Fibroblast of upper back skin (primary cell): ENCODE measurements around the gene TUBB.
A peak's percentile ranks its signal among the peaks of the same experiment; 100 is the strongest.
"Not testable (repeated sequence)": the region's sequence is repeated elsewhere in the genome, so short reads cannot be mapped to it uniquely, and the experiment has no call there.

Source experiments
- DNase-seq: peaks from one replicate; pipeline ENCODE4 v3.0.0-alpha.2; 2013

TUBB gene

DNA sequence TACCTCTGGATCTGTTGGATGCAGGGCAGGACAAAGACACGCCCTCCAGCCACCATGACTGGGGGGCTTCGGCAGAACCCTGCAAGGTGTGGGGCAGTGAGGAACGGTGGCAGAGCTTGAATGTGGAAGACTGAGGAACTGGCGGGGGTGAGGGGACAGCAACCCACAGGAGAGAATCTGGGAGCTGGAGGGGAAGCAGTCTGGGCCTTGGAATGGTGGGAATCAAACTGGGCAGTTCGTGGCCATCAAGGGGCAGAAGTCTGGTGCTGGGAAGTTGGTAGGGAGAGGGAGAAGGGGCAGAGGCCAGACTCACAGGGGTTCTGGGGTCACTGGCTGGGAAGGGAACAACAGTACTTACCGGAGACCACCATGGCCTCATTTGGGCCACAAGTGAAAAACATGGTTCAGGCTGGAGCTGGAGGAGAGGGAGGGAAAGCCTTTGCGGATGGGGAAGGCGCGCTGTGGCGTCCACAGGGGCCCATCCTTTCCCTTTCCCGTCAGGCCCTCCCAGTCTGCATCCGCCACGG lies 21.7 kb downstream of the TUBB start:
- DNase-seq: no peak

DNA sequence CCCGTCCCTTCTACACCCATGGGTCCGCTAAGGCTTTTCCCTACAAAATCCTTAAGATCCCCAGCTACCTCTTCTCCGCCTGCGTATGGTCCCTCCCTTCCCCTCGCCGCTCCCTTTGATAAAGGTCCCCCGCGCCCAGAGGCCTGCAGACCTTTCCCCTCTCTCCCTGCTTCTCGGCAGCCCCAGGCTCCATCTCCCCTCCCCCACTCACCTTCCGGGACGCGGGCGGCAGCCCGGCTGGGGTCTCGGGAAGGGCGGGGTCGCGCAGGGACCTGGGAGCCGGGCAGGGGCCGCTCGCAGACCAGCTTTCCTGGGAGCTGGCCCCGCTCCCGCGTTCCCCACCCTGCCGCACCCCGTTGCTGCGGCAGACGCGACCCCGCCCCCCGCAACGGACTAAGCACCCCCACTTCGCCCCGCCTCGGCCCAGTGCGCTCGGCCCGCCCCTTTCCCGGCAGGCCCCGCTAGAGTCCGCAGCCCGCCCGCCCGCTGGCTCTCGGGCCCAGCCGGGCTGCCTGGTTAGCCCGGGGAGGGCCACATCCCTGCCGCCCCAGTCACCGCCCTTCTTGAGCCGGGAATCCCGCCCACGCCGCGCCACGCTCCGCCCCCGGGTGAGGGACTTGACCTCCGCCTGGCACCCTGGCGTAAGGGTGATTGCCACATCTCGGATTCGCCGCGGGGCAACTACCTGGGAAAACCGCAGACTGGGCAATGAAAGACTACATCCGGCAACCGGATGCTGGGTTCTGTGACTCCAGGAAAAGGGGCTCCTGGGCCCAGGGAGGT lies 22.4 kb downstream of the TUBB start, which contains the start of gene FLOT1:
Gene FLOT1 (minus strand): TSS at position 372 of the 783 bp plus-strand sequence. CDS start 498 bp downstream, outside the sequence.
- DNase-seq: peak; percentile 96

DNA sequence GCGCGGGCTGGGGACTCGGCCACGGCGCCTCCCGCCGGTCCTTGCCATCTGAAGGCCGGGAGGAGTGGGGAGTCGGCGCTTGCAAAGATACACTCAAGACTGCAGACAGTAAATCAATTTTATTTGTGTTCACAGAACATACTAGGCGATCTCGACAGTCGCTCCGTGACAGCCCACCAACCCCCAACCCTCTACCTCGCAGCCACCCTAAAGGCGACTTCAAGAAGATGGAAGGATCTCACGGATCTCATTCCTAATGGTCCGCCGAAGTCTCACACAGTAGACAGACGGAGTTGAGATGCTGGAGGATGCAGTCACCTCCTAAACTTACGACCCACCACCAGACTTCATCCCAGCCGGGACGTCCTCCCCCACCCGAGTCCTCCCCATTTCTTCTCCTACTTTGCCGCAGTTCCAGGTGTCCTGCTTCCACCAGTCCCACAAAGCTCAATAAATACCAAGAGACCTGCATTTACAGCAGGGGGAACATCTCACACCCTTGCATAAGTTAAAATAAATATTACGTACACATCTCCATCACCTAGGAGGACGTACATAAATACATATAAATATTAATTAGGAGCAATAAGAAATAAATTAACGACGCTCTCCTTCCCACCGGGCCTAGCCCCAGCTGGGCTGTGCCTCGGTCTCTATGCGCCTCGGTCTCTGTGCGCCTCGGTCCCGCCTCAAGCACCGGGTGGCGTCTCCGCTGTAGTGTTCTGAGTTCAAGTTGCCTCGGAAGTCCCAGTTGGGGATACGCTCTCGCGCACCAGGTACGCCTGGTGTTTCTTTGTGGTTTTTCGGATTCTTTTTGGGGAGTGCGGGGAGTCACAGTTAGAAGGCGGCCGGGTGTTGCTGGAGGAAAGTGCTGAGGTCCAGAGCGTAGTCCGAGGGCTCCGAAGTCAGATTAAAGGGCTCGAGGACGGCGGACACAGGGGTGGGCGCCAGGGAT lies 23.2 kb downstream of the TUBB start:
- no peak for DNase-seq

DNA sequence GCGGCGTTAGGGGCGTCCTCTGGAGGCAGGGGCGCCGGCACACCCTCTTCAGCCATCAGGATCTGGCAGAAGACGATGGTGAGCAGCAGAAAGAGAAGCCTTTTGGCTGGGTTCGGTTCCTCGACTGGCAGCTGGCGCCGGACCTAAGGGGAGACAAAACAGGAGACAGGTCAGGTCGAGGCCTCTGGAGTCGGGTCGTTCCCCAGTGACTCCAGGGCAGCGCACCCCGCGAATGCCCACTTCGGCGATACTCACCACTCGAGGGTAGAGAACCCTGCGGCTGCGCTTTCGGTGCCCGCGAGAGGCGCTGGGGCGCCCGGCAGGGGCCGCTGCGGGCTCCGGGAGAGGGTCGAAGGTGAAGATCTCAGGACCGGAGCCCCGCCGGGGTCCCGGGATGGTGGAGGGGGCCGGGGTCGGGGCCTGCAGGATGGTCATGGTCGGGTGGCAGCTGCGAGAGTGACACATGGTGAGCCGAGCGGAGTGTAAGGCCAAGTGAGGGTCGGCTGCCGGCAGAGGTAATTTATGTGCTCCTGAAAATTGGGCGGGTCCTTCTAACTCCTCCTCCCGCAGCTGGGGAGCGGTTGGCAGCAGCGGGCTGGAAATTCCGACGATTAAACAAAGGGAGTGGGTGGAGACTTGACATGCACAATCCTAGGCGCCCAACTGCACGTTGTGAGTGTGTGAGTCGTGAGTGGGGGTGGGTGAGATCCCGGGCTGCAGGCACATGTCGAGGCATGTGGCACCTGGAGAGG lies 24.1 kb downstream of the TUBB start, which contains the start of gene IER3:
Gene IER3 (minus strand): TSS at position 494 of the 752 bp plus-strand sequence. CDS start 29 bp downstream, at position 465.
- DNase-seq: peak; percentile 95

DNA sequence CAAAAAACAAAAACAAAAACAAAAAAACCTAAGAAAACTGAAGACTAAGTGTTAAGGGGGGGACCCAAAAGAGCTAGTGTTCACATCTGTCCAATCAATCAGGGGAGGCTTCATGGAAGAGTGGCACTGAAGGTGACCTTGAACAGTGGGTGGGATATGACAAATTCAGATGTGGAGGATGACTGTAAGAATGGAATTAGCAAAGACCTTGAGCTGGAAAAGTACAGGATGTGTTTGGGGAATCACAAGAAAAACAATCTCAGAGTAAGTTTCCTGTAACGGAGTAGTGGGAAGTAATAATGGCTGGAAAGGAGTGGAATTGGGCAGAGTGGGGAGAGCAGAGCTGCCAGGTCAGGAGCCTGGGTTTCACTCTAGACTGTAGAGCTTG lies 27.1 kb downstream of the TUBB start:
- DNase-seq: no peak

DNA sequence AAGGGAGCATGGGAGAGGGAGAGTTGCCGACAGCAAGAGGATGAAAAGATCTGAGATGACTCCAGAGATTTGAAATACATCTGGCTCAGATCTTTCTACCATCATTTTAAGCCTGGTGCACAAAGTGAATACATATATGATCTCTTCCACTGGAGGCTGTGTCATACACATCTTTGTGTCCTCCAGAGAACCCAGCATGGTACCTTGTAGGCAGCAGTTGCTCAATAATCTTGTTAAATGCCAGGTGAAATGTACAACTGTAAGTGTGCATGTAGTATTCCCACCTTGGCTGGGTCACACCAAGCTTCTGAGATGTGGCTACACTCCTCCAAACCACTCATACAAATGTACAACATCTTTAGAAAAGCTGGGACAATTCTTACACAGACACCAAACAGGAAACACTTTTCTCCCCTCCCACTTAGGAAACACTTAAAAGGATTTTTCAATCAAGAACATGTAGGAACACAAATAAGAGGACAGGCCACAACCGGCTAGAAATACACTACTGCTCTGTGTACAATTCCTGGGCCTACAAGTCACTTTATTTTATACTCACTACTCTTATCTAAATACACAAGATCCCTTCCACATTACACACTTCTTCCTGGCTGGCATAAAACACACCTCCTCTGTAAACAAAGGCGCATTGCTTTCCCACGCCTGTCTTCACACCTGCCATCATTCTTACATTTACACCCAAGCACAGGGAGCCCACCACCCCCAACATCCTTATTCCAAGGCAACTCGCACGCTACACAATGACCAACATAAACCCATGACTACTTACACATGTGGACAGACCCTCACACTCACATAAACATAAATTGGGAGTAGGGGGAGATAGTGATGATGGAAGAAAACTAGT lies 28.0 kb downstream of the TUBB start:
- DNase-seq: no peak

DNA sequence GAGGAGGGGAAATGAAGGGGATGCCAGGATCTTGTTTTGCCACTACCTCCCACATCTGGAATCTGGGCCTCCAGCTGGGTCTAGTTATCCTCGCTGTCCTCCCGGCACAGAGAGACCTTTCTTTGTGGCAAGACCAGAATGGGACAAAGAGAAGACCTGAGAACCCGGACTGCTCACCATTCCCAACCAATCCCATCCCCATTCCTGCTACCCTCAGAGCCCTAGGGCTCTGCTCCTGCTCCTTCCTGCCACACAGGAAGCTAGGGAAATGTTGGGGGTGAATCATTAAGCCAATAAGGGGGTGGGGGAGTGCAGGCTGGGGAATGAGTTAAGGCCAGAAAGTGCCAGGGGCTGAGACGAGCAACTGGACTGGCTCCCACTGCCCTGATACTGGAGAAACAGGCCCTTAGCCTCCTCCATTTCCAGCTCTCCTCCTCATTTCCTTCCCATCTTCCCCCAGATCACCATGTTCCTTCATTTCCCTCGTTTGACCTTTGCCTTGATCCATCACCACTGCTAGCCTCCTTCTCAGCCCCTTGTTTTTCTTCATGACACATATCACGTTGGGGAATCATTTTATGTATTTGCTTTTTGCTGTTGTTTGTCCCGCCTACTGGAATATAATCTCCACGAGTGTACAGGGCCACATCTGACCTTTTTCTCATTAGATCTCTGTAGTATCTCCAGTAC lies 28.8 kb downstream of the TUBB start:
- no peak for DNase-seq

DNA sequence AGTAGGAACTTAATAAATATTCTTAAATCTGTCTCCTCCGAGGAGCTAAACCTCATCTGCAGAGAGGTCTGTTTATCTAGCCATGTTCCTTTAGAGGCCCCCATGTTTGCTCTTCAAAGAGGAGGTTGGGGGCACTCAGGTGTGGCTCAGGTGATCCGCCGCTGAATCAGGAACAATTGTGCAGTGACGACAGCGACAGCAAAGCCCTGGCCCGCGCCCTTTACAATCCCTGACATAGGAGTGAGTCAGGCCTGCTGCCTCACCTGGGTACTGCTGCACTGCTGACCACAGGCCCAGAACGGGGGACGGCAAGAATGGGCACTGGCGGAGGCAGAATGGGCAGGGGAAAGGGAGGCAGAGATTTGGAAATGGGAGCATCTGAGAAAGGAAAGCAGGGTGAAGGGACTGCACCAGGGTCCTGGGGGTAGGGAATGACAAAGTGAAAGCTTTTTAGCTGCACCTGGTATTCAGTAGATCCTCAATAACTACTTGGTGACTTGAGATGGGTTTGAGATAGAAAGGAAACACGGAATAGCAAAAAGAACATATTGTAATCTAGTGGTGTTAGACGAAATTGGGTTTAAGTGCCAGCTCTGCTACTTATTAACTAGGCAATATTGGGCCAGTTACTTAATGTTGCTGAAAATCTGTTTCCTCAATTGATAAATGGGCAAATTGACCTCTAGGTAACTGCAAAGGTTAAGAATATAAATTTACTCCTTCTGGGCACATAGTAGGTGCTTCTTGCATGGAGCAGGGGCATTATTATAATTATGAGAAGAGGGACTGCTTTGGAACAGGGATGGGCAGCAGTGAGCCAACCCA lies 29.6 kb downstream of the TUBB start:
- no peak for DNase-seq

DNA sequence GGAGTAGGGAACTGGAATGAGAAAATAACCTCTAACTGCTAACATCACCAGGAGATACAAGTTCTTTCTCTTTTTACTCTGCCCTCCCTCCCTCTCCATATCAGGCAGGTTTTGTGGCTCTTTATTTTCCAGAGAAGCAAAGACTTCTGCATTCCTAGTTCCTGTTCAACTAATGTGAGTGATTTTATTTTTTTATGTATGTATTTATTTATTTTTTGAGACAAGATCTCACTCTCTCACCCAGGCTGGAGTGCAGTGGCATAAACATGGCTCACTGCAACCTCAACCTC lies 30.2 kb downstream of the TUBB start:
- DNase-seq: no peak

DNA sequence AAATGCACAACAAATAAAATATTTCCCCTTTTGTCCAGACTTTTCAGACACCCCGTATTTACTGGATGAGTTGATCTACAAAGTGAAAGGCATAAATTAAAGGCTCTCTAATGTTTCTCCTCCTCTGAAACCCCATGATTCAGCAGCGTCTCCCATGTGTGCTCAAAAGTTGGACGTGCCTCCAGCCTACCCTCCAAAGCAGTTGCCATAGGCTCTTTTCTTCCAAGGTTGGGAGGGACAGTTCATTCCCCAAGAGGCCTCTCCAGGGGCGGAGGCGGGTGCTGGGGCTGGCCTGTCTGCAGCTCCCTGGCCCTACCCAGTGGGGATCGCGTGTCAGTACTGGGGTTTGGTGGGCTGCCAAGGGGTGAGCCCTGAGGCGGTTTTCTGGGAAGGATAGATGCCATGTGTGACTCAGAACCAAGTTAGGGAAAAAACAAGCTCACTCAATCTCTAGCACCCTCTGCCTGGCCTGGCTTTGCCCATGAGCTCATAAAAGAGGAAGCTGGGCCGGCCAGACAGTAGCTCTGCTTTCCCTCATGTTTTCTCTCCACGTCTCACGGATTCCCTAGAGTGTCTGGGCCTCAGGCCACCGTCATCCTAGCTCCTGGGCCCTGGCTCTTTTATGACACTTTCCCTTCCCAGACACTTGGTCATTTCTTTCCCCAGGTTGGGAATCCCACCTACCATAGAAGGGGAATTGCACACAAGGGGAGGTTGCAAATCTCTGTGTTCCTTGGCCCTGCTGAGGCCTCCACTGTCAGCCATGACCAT lies 32.2 kb downstream of the TUBB start:
- DNase-seq: peak; percentile 100

DNA sequence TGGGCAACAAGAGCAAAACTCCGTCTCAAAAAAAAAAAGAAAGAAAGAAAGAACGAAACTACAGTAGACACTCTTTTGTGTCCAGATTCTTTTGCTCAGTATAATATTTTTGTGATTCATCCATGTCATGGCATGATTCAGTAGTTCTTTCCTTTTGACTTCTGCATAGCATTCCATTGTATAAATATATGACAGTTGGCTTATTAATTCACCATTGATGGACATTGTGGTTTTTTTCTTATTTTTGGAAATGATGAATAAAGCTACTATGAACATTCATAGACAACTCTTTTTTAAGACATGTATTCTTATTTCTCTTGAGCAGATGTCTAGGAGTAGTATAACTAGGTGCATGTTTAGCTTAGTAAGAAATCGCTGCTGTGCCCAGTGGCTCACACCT lies 34.5 kb downstream of the TUBB start:
- DNase-seq: peak; percentile 89

DNA sequence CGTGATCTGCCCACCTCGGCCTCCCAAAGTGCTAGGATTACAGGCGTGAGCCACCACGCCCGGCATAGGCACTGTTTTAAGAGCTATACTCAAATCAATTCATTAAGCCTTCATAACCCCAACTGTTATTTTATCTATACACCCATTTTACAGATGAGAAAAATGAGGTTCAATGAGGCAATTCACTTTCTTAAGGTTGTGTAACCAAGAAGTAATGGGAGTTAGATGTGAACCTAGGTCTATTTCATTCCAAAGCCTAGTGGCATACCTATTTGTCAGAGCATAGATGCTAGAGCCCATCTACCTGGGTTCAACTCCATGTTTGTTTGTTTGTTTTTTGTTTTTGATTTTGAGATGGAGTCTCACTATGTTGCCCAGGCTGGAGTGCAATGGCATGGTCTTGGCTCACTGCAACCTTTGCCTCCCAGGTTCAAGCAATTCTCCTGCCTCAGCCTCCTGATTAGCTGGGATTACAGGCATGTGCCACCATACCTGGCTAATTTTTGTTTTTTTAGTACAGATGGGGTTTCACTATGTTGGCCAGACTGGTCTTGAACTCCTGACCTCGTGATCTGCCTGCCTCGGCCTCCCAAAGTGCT lies 36.4 kb downstream of the TUBB start:
- not testable (repeated sequence) for DNase-seq

DNA sequence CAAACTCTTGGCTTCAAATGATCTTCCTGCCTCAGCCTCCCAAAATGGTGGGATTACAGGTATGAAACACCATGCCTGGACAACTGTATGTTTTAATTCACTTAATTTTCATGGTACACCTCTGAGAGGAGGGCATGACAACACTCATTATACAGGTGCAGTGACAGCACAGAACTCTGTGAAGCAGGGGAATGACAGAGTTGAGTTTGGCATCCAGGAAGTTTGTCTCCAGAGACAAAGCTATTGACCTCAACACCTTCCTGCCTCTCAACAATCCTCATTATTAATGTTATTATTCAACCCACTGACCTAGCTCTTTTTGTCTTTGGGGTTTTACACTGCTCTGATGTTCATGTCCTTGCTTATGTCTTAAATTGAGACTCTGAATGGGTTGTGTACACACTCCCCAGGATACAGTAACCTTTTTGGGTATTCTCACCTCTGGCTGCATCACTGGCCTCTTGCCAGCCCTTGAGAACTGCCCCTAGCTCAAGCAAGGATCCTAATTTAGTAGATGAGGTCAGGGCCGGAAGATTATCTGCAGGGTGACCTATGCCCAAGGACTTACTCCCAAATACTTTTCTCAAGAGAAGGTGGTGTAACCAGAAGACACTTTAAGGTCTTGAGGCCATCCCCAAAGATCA lies 37.2 kb downstream of the TUBB start:
- no peak for DNase-seq

DNA sequence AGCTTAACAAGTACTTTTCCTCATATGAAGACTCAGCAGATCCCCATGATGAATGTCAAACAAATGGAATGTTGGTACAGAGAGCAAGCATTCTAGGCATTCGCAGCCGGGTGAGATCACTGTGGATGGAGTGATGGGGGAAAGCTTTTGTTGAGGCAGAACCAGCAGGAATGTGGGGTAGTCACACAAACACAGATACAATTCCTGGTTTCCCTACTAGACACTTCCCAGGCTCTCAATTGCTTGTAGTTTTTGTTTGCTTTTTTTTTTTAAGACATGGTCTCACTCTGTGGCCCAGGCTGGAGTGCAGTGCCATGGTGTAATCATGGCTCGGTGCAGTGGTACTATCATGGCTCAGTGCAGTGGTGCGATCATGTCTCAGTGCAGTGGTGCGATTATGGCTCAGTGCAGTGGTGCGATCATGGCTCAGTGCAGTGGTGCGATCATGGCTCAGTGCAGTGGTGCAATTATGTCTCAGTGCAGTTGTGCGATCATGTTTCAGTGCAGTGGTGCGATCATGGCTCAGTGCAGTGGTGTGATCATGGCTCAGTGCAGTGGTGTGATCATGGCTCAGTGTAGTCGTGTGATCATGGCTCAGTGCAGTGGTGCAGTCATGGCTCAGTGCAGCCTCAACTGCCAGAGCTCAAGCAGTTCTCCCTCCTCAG lies 39.6 kb downstream of the TUBB start:
- DNase-seq: peak; percentile 98

DNA sequence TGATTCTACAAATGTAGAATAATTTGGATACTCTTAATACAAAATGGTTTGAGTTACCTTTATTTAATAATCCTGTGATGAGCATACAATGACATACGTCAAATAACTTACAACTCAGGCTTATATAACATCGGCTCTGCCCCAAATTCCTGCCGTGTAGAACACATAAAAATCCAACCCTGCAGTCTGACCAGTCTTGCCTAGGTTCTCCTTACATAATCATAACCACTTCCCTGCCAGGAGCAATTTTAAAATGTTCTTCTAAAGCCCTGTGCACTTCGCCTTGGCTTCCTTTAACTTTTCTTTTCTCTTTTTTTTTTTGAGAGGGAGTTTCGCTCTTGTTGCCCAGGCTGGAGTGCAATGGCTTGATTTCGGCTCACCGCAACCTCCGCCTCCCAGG lies 40.4 kb downstream of the TUBB start:
- DNase-seq: no peak

DNA sequence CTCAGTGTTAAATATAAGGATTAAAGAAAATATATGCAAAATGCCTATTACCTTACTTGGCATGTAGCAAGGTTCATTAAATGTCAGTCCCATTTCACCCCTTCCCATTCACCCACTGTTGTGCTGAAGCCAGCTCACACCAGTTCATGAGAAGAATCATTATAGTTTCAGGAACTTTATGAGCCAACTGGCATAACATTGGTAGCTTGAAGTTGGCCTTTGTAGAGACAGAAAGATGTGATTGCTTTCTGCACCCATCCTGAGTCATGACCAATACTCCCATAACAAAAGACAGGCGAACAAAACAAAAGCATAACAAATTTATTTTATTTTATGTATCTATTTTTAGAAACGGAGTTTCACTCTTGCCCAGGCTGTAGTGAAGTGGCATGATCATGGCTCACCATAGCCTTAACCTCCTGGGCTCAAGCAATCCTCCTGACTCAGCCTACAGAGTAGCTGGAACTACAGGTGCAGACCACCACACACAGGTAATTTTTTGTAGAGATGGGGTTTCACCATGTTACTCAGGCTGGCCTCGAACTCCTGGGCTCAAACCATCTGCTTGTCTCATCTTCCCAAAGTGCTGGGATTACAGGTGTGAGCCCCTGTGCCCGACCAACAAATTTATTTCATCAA lies 41.8 kb downstream of the TUBB start:
- no peak for DNase-seq

DNA sequence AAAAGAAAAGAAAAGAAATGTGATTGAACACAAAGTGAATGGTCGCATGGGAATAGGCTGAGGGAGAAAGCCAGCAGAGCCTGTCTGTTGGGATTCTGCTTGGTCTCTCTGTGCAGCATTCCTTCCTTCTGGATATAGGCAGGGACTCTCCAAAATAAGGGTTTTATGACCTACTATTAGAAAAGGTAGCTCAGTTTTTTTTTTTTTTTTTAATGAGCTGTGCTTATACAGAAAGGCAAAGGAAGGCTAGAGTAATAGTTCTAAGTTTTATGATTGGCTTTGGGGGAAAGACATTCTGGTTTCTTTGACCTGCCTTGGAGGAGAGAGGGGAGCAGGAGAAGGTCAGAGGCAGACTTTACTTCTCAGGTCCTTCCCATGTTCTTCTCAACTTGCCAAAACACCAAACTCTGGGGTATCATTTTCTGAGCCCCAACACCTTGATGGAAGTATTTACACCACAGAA lies 43.0 kb downstream of the TUBB start:
- DNase-seq: no peak
